ENCODE data around the gene FAM237A. TPM values are rescaled to one million over a fixed set of nuclear protein-coding genes. Genes with fewer than 3 reads are reported as not detected.

The FAM237A gene
- total and polyA plus RNA-seq, 4 donors: not detected

DNA sequence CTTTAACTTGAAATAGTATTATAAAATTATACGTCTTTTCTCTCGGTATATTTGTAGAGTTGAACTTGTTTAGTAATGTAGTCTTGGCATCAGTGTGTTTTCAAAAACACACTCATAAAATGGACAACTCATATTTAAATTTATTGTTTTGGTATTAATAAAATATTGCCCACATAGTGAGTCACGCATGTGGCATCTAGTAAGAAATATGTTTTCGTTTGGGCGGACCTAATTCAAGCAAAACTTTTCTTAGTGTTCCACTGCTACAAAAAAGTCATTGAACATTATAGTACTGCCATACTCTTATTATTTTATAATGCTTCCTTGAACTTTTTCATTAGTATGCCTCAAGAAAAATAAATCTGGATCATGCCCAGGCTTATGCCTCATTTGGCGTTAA is 31.1 kb upstream of the FAM237A start:
- Histone ChIP-seq H3K27ac (ENCODE audit: low read depth in 1 of 2, low read length in 2 of 2) (no peak overlapping the region), H3K4me3 (ENCODE audit: low read depth in 1 of 3, low read length in 3 of 3) (no peak overlapping the region), H3K9ac (ENCODE audit: low read depth in 1 of 2, low read length in 2 of 2) (no peak overlapping the region), H3K27me3 (ENCODE audit: control insufficient read depth in 4 of 4, insufficient read depth in 4 of 4, low read length in 3 of 4) (peaks cover 0 to 3% (median 0%) of the 10 kb centered on the region in 4 donors), H3K4me1 (ENCODE audit: control insufficient read depth in 4 of 4, insufficient read depth in 4 of 4, low read length in 3 of 4) (no peaks in the 10 kb centered on the region), H3K9me3 (ENCODE audit: control insufficient read depth in 4 of 4, low read length in 3 of 4) (no peaks in the 10 kb centered on the region), H3K36me3 (ENCODE audit: control insufficient read depth in 4 of 4, insufficient read depth in 3 of 4, low read depth in 1 of 4, low read length in 3 of 4) (no peaks in the 10 kb centered on the region)
- no peak for TF ChIP-seq JUND (IDR thresholded peaks at IDR 0.05)
- TF ChIP-seq, protein P1, sequence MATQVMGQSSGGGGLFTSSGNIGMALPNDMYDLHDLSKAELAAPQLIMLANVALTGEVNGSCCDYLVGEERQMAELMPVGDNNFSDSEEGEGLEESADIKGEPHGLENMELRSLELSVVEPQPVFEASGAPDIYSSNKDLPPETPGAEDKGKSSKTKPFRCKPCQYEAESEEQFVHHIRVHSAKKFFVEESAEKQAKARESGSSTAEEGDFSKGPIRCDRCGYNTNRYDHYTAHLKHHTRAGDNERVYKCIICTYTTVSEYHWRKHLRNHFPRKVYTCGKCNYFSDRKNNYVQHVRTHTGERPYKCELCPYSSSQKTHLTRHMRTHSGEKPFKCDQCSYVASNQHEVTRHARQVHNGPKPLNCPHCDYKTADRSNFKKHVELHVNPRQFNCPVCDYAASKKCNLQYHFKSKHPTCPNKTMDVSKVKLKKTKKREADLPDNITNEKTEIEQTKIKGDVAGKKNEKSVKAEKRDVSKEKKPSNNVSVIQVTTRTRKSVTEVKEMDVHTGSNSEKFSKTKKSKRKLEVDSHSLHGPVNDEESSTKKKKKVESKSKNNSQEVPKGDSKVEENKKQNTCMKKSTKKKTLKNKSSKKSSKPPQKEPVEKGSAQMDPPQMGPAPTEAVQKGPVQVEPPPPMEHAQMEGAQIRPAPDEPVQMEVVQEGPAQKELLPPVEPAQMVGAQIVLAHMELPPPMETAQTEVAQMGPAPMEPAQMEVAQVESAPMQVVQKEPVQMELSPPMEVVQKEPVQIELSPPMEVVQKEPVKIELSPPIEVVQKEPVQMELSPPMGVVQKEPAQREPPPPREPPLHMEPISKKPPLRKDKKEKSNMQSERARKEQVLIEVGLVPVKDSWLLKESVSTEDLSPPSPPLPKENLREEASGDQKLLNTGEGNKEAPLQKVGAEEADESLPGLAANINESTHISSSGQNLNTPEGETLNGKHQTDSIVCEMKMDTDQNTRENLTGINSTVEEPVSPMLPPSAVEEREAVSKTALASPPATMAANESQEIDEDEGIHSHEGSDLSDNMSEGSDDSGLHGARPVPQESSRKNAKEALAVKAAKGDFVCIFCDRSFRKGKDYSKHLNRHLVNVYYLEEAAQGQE (IDR thresholded peaks at IDR 0.05): no peak
- TF ChIP-seq YY1 (IDR thresholded peaks at IDR 0.05): no peak
- no peak for TF ChIP-seq HNF4A (conservative IDR thresholded peaks at IDR 0.05)
- no peak for TF ChIP-seq NR2F2 (IDR thresholded peaks at IDR 0.05)
- no peak for TF ChIP-seq RXRA (IDR thresholded peaks at IDR 0.05)
- TF ChIP-seq HNF4G (IDR thresholded peaks at IDR 0.05): no peak
- no peak for TF ChIP-seq FOXA1 (IDR thresholded peaks at IDR 0.05)
- TF ChIP-seq, protein P2, sequence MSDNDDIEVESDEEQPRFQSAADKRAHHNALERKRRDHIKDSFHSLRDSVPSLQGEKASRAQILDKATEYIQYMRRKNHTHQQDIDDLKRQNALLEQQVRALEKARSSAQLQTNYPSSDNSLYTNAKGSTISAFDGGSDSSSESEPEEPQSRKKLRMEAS (IDR thresholded peaks at IDR 0.05): no peak
- TF ChIP-seq, protein P3, sequence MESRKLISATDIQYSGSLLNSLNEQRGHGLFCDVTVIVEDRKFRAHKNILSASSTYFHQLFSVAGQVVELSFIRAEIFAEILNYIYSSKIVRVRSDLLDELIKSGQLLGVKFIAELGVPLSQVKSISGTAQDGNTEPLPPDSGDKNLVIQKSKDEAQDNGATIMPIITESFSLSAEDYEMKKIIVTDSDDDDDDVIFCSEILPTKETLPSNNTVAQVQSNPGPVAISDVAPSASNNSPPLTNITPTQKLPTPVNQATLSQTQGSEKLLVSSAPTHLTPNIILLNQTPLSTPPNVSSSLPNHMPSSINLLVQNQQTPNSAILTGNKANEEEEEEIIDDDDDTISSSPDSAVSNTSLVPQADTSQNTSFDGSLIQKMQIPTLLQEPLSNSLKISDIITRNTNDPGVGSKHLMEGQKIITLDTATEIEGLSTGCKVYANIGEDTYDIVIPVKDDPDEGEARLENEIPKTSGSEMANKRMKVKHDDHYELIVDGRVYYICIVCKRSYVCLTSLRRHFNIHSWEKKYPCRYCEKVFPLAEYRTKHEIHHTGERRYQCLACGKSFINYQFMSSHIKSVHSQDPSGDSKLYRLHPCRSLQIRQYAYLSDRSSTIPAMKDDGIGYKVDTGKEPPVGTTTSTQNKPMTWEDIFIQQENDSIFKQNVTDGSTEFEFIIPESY (IDR thresholded peaks at IDR 0.05): no peak
- no peak for TF ChIP-seq EGR1 (IDR thresholded peaks at IDR 0.05; ENCODE audit: low read depth in 2 of 2)
- no peak for TF ChIP-seq TAF1 (conservative IDR thresholded peaks at IDR 0.05)
- TF ChIP-seq, protein P4, sequence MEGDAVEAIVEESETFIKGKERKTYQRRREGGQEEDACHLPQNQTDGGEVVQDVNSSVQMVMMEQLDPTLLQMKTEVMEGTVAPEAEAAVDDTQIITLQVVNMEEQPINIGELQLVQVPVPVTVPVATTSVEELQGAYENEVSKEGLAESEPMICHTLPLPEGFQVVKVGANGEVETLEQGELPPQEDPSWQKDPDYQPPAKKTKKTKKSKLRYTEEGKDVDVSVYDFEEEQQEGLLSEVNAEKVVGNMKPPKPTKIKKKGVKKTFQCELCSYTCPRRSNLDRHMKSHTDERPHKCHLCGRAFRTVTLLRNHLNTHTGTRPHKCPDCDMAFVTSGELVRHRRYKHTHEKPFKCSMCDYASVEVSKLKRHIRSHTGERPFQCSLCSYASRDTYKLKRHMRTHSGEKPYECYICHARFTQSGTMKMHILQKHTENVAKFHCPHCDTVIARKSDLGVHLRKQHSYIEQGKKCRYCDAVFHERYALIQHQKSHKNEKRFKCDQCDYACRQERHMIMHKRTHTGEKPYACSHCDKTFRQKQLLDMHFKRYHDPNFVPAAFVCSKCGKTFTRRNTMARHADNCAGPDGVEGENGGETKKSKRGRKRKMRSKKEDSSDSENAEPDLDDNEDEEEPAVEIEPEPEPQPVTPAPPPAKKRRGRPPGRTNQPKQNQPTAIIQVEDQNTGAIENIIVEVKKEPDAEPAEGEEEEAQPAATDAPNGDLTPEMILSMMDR (IDR thresholded peaks at IDR 0.05; ENCODE audit: low read depth, low read length, missing input control): no peak
- no peak for TF ChIP-seq GABPA (IDR thresholded peaks at IDR 0.05 in 1 of 2, conservative IDR thresholded peaks at IDR 0.05 in 1 of 2)
- no peak for TF ChIP-seq RAD21 (IDR thresholded peaks at IDR 0.05)
- TF ChIP-seq, protein P5, sequence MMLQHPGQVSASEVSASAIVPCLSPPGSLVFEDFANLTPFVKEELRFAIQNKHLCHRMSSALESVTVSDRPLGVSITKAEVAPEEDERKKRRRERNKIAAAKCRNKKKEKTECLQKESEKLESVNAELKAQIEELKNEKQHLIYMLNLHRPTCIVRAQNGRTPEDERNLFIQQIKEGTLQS (IDR thresholded peaks at IDR 0.05): no peak
- no peak for TF ChIP-seq FOXA2 (IDR thresholded peaks at IDR 0.05)
- 95% methylated on average over 6 of the region's 6 CpGs for WGBS
- DNase-seq (ENCODE audit: low spot score): no peak

All from liver (tissue), 9 donors.